ENCODE results near the gene SLC22A23.

The SLC22A23 gene

GRCh38 chr6:3460253-3460652, 3.4 kb upstream of the SLC22A23 start:
- Histone ChIP-seq H3K36me3 (ENCODE audit: control insufficient read depth in 2 of 2, insufficient read depth in 1 of 2, low read length in 2 of 2) (no peaks in the 10 kb centered on the region), H3K4me3 (ENCODE audit: low read depth, low read length) (no peak overlapping the region), H3K4me1 (ENCODE audit: control insufficient read depth, insufficient read depth, low read length) (peaks cover 6% of the 10 kb centered on the region; the same call in 1 of the 2 replicates), H3K9me3 (ENCODE audit: control insufficient read depth, insufficient read depth, low read depth, low read length) (no peaks in the 10 kb centered on the region), H3K27ac (ENCODE audit: extremely low read depth, low read depth, low read length) (no peak overlapping the region)
- ChIA-PET POLR2A (interaction anchor here (0.8 kb wide), 1 partner anchor 12 kb away, joined by 3 read pairs; no protein-coding TSS in a partner anchor), CTCF (interaction anchor here (0.8 to 1.8 kb wide), 5 partner anchors 10 to 389 kb away, joined by 3 to 6 read pairs (median 3); no protein-coding TSS in a partner anchor)
- TF ChIP-seq PRDM10 (tag by site-specific recombination; IDR thresholded peaks at IDR 0.05): no peak
- TF ChIP-seq ZNF473 (tag by site-specific recombination; IDR thresholded peaks at IDR 0.05): no peak
- TF ChIP-seq WT1 (tag by site-specific recombination; IDR thresholded peaks at IDR 0.05): no peak
- TF ChIP-seq HOXC10 (CRISPR knock-in tag; IDR thresholded peaks at IDR 0.05): no peak
- TF ChIP-seq ZBTB1 (tag by site-specific recombination; IDR thresholded peaks at IDR 0.05): no peak
- TF ChIP-seq ZBTB26 (tag by site-specific recombination; optimal IDR thresholded peaks at IDR 0.05): no peak
- no peak for TF ChIP-seq ZNF510 (tag by site-specific recombination; IDR thresholded peaks at IDR 0.05; ENCODE audit: insufficient replicate concordance)
- no peak for TF ChIP-seq ZNF202 (tag by site-specific recombination; IDR thresholded peaks at IDR 0.05; ENCODE audit: borderline replicate concordance)
- TF ChIP-seq YY2 (tag by site-specific recombination; IDR thresholded peaks at IDR 0.05): no peak
- no peak for TF ChIP-seq ZNF555 (tag by site-specific recombination; conservative IDR thresholded peaks at IDR 0.05)
- no peak for TF ChIP-seq ZNF280D (tag by site-specific recombination; IDR thresholded peaks at IDR 0.05)
- no peak for TF ChIP-seq GLI2 (tag by site-specific recombination; IDR thresholded peaks at IDR 0.05; ENCODE audit: borderline replicate concordance, low read depth)
- no peak for TF ChIP-seq REST (tag by site-specific recombination; IDR thresholded peaks at IDR 0.05)
- no peak for TF ChIP-seq MYNN (tag by site-specific recombination; IDR thresholded peaks at IDR 0.05; ENCODE audit: borderline replicate concordance)
